NCI-H1930 (cell line): ENCODE results near the gene CEP170B.
"Not testable (repeated sequence)": the region's sequence is repeated elsewhere in the genome, so short reads cannot be mapped to it uniquely, and the experiment has no call there.

ENCODE experiments used
- DNase-seq, 2 experiments: peaks; one replicate each; lab custom pipeline; 2025; lab: John Stamatoyannopoulos, UW

The CEP170B gene

DNA sequence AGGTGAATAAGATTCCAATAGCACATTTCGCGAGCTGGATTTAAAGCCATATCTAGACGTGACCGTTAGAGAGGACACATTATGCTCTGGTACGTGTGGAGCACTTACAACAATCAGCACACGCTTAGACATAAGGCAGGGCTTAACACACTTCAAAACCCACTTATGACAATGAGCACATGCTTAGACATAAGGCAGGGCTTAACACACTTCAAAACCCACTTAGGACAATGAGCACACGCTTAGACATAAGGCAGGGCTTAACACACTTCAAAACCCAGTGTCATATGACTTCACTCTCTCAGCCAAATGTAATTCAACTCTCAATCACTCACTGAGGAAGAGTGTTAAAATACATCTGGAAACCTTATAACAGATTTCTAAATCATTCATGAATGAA lies 48.4 kb downstream of the CEP170B start:
- no peak for DNase-seq

DNA sequence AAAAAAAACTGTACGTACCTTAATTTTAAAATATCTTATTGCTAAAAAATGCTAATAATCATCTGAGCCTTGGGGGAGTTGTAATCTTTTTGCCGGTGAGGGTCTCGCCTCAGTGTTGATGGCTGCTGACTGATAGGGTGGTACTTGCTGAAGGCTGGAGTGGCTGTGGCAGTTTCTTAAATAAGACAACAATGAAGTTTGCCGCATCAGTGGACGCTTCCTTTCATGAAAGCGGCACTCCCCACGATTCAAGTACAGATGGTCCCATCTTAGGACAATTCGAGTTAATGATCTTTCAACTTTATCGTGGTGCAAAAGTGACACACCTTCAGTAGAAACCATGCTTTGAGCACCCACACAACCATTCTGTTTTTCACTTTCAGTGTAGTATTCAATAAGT lies 52.0 kb downstream of the CEP170B start:
- DNase-seq: no peak

DNA sequence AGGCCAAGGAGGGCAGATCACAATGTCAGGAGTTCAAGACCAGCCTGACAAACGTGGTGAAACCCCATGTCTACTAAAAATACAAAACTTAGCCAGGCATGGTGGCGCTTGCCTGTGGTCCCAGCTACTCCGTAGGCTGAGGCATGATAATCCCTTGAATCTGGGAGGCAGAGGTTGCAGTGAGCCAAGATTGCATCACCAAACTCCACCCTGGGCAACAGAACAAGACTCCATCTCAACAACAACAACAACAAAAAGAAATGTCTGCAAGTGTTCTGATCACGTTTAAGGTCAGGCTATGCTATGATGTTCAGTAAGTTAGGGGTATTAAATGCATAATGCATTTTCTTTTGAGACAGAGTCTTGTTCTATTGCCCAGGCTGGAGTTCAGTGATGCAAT lies 52.9 kb downstream of the CEP170B start:
- DNase-seq: no peak

- DNase-seq: not testable (repeated sequence)
Observed at GRCh38 chr14:104919152-104919992, 54.3 kb downstream of the CEP170B start.

GRCh38 chr14:104919993-104920315 lies 54.9 kb downstream of the CEP170B start:
- no peak for DNase-seq

DNA sequence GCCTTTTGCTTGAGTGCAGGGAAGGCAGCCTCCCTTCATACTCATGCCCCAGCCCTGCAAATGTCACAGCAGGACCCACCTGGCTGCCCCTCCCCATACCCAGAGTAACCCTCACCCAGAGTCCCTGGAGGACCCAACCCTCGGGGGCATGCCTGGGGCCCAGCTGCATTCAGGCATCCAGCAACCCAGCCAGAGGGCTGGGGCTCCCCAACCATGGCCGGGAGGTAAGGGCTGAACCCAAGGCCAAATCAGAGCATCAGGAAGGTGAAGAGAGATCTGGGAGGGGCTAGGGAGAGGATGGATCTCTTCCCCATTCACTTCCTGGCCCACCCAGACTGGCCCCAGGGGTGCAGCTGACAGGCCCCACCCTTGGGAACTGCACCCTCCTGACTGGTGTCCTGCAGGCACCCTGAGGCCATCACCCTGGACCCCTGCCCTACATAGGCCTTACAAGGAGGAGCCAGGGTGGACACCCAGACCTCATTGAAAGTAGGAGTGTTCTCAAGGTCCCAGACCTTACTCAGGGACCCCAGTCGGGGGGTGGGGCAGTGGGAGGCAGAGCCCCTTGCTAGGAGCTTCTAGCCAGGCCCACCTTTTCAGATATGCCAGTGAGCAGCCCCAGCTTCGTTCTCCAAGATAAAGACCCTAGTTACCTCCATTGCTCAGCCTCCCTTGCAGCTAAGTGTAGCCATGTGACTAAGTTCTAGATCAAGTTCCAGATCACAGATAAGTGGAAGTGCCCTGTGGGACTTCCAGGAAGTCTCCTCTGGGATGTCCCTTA lies 58.8 kb downstream of the CEP170B start:
- DNase-seq: no peak

DNA sequence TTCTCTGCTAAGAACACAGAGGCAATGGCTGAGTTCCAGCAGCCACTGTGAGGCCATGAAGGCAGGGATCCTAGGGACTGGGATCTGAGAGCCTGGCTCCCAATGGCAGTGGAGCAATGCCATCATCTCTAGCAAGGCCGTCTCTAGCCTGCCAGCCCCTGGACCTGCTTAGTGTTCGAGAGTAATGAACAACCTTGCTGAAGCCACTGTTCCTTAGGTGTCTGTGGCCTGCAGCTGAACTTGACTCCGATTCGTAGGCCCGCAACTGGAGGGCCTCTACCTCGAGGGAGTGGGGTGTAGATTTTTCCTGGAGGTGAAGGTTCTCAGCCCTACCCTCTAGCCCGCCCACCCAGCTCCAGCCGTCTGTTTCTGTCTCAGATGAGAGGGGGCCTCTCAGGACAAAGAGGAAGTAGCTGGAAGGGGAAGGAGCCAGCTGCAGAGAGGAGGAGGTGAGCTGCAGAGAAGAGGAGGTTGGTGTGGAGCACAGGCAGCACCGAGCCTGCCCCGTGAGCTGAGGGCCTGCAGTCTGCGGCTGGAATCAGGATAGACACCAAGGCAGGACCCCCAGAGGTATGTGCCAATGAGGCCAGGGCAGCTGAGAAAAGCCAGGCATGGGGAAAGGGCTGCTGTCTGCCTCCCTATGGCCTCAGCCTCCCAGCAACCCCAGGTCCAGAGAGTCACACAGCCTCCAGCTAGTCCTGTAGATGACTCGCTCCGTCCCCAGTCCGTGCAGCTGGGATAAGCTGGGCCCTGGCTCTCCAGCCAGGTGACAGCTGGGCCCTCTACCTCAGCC lies 59.5 kb downstream of the CEP170B start, which contains the start of gene PLD4:
Gene PLD4, plus strand, starts transcription at position 459 of the 793 bp plus-strand sequence. CDS start 2,262 bp downstream, outside the sequence.
- DNase-seq: no peak

- no peak for DNase-seq
Observed at GRCh38 chr14:104925214-104925854, 60.3 kb downstream of the CEP170B start.

DNA sequence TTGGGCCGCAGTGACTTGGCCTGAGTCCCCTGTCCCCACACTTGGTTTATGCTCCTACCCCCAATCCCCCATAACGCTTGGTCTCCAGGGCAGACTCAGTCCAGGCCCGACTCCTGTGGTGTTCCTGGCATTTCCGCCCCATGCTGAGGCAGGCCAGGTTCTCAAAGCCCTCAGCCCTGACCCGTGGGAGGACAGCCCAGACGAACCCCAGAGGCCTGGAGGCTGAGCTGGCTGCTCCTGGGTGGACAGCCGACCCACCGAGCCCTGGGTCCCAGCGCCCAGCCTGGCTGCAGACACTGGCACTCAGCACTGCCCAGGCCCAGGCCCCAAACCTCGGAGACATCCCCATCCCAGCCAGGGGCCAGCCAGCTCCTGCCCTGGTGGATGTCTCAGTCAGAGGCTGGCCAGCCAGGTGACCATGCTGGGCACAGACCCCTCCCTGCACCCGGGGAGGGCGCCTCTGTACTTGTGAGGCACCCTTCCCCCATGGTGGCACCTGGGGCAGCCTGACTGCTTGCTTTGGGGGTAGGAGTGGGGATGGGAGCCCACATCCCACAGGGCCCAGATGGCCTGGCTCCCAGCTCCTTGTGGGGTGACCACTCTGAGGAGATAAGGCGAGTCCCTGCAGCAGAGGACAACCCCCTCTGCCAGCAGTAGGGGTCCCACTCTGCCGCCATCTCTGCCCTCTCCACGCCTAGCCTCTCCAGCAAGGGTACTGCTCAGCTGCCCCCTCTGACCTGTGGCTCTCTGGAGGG lies 61.0 kb downstream of the CEP170B start:
- no peak for DNase-seq

GRCh38 chr14:104926619-104927431 lies 61.8 kb downstream of the CEP170B start:
- DNase-seq: no peak

DNA sequence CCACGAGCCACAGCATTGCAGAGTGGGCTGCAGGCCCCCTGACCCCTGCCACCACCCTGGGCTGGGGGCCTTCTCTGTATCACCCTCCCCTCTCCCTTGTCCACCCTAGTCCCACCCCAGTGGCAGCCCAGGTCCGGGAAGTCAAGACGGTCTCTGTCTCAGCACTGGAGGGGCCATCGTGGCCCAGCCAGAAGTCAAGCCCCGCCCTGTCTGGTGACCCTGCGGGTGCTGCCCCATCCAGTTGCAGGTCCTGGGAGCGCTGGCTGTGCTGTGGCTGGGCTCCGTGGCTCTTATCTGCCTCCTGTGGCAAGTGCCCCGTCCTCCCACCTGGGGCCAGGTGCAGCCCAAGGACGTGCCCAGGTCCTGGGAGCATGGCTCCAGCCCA lies 62.4 kb downstream of the CEP170B start:
- DNase-seq: no peak

GRCh38 chr14:104927901-104928300 lies 62.8 kb downstream of the CEP170B start:
- DNase-seq: no peak

DNA sequence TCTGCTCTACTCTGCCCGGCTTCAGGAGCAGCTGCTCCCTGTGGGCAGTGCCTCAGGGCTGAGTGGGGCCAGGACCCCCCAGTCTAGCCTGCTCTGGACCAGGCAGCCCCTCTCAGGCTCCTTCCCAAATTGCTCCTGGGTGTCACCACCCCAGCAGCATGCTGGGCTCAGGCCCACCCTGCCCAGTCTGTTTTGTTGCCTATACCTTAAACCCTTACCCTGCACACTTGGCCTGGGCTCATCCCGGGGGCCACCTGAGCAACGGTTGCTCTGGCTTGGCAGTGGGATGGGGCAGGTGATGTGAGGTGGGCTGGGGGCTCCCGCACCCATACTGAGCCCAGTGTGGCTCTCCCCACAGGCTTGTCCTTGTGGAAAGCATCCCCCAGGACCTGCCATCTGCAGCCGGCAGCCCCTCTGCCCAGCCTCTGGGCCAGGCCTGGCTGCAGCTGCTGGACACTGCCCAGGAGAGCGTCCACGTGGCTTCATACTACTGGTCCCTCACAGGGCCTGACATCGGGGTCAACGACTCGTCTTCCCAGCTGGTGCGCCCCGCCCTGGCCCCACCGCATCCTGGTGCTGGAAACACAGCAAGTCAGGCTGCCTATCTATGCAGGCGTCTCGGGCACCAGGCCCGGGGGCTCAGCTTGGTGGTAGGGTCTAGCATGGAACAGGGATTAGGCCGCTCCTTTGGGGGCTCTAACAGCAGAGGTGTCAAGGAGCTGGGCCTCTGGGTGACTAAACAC lies 63.5 kb downstream of the CEP170B start:
- DNase-seq: no peak

DNA sequence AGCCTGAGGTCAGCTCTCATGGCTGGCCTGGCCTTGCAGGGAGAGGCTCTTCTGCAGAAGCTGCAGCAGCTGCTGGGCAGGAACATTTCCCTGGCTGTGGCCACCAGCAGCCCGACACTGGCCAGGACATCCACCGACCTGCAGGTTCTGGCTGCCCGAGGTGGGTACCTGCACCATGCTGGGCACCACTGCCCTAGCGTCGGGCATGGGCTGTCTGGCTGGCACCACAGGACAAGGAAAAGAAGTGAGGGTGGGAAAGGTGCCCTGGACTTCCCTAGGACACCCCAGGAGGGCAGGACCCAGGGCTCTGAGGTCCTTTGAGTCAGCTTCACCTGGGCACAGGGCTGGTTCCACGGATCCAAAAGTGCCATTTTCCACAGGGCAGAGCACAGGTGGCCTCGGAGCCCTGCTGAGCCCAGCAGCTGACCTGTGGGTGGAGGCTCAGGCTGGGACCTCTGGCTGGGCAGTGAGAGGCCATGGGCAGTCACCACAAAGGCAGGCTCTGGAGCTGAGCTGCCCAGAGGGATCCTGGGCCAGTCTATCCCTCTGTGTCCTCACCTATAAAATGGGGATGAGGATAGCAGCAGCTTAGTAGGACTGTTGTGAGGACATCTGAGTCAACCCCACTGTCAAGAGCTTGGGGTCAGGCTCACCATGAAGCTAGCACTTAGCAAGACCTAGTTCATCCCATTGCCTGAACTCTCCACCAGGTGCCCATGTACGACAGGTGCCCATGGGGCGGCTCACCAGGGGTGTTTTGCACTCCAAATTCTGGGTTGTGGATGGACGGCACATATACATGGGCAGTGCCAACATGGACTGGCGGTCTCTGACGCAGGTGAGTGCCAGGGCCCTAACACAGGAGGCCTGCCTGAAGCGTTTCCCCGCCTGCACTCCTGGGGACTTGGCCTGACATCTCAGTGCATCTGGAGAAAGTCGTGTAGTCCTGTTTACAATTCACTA lies 64.5 kb downstream of the CEP170B start:
- no peak for DNase-seq

GRCh38 chr14:104930526-104931303 lies 65.6 kb downstream of the CEP170B start:
- DNase-seq: no peak

DNA sequence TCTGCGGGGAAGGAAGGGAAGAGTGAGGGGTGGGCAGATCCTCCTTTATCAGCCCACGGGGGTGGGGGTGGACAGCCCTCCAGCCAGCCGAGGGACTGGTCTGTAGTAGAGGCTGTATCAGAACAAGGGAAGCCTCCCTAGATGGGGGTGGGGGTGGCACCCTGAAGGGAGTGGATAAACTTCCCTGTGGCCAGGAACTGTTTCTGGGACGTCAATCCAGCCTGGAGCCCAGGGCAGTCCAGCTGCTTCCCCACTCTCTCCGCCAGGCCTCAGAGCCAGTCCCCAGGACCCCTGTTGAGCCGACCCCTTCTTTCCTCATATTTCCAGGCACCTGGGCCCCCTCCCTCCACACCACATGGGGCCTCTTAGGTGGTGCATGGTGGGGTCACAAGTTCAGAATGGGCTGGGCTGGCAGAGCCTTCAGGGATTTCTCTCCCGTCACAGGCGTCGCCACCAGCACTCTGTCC lies 66.3 kb downstream of the CEP170B start:
- no peak for DNase-seq
